ENCODE results near the gene KCTD10. TPM values are rescaled to one million over a fixed set of nuclear protein-coding genes. Genes with fewer than 3 reads are reported as not detected.

KCTD10 gene
- total and polyA plus RNA-seq, 4 donors, result 4.2 to 20.1 (median 9.9) TPM

GRCh38 chr12:109513977-109514376 lies 36.9 kb upstream of the KCTD10 start:
- WGBS, result 96% methylated on average over 4 of the region's 4 CpGs
- no peak overlapping the region for H3K27ac ChIP-seq (ENCODE audit: low read depth in 1 of 2, low read length in 2 of 2)

GRCh38 chr12:109513051-109513450 lies 36.0 kb upstream of the KCTD10 start:
- Histone ChIP-seq H3K4me3 (ENCODE audit: low read depth in 1 of 3, low read length in 3 of 3) (no peak overlapping the region), H3K9ac (ENCODE audit: low read depth in 1 of 2, low read length in 2 of 2) (no peak overlapping the region), H3K27me3 (ENCODE audit: control insufficient read depth in 4 of 4, insufficient read depth in 4 of 4, low read length in 3 of 4) (no peaks in the 10 kb centered on the region), H3K9me3 (ENCODE audit: control insufficient read depth in 4 of 4, low read length in 3 of 4) (no peaks in the 10 kb centered on the region), H3K4me1 (ENCODE audit: control insufficient read depth in 4 of 4, insufficient read depth in 4 of 4, low read length in 3 of 4) (no peaks in the 10 kb centered on the region), H3K27ac (ENCODE audit: low read depth in 1 of 2, low read length in 2 of 2) (no peak overlapping the region), H3K36me3 (ENCODE audit: control insufficient read depth in 4 of 4, insufficient read depth in 3 of 4, low read depth in 1 of 4, low read length in 3 of 4) (peaks cover 7 to 80% (median 63%) of the 10 kb centered on the region in 4 donors)
- 83% methylated on average over 8 of the region's 8 CpGs for WGBS
- no peak for DNase-seq (ENCODE audit: low spot score)
- TF ChIP-seq HNF4G (IDR thresholded peaks at IDR 0.05), result no peak
- TF ChIP-seq CTCF (IDR thresholded peaks at IDR 0.05; ENCODE audit: low read depth, low read length, missing input control), result no peak
- no peak for TF ChIP-seq ATF3 (IDR thresholded peaks at IDR 0.05)
- TF ChIP-seq HNF4A (conservative IDR thresholded peaks at IDR 0.05), result no peak
- TF ChIP-seq FOXA2 (IDR thresholded peaks at IDR 0.05), result no peak
- TF ChIP-seq FOXA1 (IDR thresholded peaks at IDR 0.05), result no peak
- no peak for TF ChIP-seq MAX (IDR thresholded peaks at IDR 0.05)
- no peak for TF ChIP-seq YY1 (IDR thresholded peaks at IDR 0.05)
- no peak for TF ChIP-seq RAD21 (IDR thresholded peaks at IDR 0.05)
- TF ChIP-seq JUND (IDR thresholded peaks at IDR 0.05), result no peak
- TF ChIP-seq RXRA (IDR thresholded peaks at IDR 0.05), result no peak
- no peak for TF ChIP-seq EGR1 (IDR thresholded peaks at IDR 0.05; ENCODE audit: low read depth in 2 of 2)

More at GRCh38 chr12:109513977-109514376, 36.9 kb upstream of the KCTD10 start:
- no peak overlapping the region for H3K4me3 ChIP-seq (ENCODE audit: low read depth in 1 of 3, low read length in 3 of 3)
- H3K4me1 ChIP-seq (ENCODE audit: control insufficient read depth in 4 of 4, insufficient read depth in 4 of 4, low read length in 3 of 4), result no peaks in the 10 kb centered on the region
- no peak for DNase-seq (ENCODE audit: low spot score)
- peaks cover 7 to 75% (median 59%) of the 10 kb centered on the region in 4 donors for H3K36me3 ChIP-seq (ENCODE audit: control insufficient read depth in 4 of 4, insufficient read depth in 3 of 4, low read depth in 1 of 4, low read length in 3 of 4)
- H3K27me3 ChIP-seq (ENCODE audit: control insufficient read depth in 4 of 4, insufficient read depth in 4 of 4, low read length in 3 of 4), result no peaks in the 10 kb centered on the region
- TF ChIP-seq YY1 (IDR thresholded peaks at IDR 0.05) (no peak), RXRA (IDR thresholded peaks at IDR 0.05) (no peak), NR2F2 (IDR thresholded peaks at IDR 0.05) (no peak), EGR1 (IDR thresholded peaks at IDR 0.05; ENCODE audit: low read depth in 2 of 2) (no peak), ZBTB33 (IDR thresholded peaks at IDR 0.05) (no peak), JUND (IDR thresholded peaks at IDR 0.05) (no peak), TAF1 (conservative IDR thresholded peaks at IDR 0.05) (no peak), MAX (IDR thresholded peaks at IDR 0.05) (no peak), RAD21 (IDR thresholded peaks at IDR 0.05) (no peak), SP1 (IDR thresholded peaks at IDR 0.05) (no peak), GABPA (IDR thresholded peaks at IDR 0.05 in 1 of 2, conservative IDR thresholded peaks at IDR 0.05 in 1 of 2) (no peak), FOXA1 (IDR thresholded peaks at IDR 0.05) (no peak), FOXA2 (IDR thresholded peaks at IDR 0.05) (no peak), ATF3 (IDR thresholded peaks at IDR 0.05) (no peak), REST (IDR thresholded peaks at IDR 0.05) (no peak)
- H3K9ac ChIP-seq (ENCODE audit: low read depth in 1 of 2, low read length in 2 of 2), result no peak overlapping the region
- H3K9me3 ChIP-seq (ENCODE audit: control insufficient read depth in 4 of 4, low read length in 3 of 4), result no peaks in the 10 kb centered on the region
